NOMO-1 treated with DMSO at 0.1 percent for 48 hours (cell line): ENCODE data around the gene GPR17.

Source experiments
- DNase-seq: peaks from one replicate; lab custom pipeline; 2025; ENCODE audit not compliant: unreplicated experiment; lab: John Stamatoyannopoulos, UW

The GPR17 gene

DNA sequence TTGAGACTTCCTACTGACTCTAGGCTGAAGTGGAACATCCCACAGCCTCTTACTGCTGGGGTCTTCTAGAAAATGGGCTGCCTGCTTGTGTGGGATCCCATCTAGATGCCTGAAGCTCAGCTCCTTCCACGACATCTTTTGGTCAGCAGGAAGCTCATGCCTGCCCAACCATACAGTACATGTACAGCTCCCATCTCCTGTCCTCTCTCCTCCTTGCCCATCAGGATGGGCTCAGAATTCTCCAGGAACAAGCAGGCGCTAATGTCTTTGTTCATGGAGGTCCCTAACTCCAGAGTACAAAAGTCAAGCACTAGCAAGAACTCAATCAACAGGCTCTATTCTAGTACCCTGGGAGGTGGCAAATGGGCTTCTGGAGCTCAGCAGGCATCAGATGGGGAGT lies 31.7 kb upstream of the GPR17 start:
- DNase-seq, result no peak

DNA sequence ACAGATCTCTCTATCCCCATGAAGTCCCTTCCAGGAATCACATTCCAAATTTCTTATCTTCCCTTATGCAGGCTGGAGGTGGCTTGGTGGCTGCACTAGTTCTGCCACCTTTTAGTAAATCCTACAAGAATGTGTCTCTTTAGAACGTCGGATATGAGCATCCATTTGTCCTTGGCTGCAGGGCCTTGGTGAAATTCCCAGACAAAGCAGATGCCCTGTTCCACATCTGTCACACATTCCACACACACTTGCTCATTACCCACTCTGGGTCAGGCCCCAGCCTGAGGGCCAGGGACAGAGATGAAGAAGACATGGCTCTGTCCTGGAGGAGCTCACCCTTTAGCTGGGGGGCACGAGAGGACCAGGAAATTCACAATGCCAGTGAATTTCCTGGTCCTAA lies 31.2 kb upstream of the GPR17 start:
- DNase-seq, result no peak

DNA sequence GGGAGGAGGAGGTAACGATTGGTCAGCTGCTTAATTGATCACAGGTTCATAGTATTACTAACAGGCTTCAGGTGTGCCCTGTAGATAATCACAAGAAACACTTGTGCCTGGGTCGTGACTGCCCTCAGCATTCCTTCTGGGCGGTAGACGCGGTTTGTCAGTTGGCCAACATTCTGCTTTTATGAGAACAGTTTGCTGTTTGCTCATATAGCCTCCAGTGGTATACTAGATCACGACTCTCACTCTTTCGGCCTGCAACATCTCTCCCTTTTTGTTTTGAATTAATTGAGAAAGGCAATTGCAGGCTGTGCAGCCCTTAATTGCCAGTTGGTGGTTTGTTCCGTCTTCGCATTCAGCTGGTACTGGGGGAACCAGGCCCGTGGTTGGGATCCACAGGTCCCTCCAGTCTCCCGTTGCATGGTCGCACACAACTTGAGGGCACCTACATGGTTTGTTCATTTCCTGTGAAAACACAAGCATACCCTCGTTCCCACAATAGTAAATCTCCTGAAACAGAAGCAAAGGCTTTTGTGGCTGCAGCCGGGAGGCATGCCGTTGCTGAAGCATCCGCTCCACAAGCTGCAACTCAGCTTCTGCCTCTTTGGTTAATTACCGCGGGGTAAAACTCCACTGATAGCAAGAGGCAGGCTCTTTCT lies 30.3 kb upstream of the GPR17 start:
- DNase-seq, result no peak

GRCh38 chr2:127618551-127619202 lies 27.3 kb upstream of the GPR17 start:
- no peak for DNase-seq

GRCh38 chr2:127619203-127619590 lies 26.8 kb upstream of the GPR17 start:
- DNase-seq, result no peak

GRCh38 chr2:127619877-127620705 lies 25.9 kb upstream of the GPR17 start:
- DNase-seq, result no peak

DNA sequence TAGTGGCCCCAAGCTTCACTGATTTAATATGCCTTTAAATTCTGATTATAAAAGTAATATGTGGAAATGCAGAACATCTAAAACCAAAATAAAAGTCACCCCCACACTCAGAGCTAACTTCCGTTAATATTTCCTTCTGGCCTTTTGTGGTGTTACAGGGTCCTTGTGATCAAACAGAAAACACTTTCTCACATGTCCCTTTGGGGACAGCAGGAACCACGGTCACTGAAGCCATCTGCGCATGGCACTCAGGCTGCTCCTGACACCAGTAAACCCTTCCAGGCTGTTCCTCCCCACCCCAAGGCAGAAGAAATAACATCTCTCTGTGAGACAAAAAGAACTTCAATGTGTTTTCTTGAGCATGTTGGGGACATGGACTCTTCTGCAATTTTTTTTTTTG lies 25.1 kb upstream of the GPR17 start:
- no peak for DNase-seq

DNA sequence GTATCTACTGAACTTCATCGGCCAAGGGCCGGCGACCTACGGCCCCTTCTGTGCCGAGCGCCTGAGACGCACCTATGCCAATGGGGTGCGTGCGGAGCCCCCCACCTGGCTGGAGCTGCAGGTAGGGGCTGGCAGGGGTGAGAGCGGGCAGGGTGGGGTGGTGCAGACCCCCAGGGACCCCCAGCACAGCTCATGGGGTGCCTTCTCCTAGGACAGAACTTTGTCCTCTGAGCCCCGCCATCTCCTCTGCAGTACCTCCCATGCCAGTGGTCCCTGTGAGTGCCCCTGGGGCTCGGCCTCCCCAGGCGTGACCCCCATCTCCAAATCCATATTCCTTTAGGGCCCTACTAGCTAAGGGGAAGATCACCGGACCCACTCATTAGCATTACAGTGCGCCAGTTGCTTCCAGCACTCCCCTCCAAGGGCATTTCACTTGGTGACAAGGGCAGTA lies 23.9 kb upstream of the GPR17 start:
- DNase-seq, result no peak

DNA sequence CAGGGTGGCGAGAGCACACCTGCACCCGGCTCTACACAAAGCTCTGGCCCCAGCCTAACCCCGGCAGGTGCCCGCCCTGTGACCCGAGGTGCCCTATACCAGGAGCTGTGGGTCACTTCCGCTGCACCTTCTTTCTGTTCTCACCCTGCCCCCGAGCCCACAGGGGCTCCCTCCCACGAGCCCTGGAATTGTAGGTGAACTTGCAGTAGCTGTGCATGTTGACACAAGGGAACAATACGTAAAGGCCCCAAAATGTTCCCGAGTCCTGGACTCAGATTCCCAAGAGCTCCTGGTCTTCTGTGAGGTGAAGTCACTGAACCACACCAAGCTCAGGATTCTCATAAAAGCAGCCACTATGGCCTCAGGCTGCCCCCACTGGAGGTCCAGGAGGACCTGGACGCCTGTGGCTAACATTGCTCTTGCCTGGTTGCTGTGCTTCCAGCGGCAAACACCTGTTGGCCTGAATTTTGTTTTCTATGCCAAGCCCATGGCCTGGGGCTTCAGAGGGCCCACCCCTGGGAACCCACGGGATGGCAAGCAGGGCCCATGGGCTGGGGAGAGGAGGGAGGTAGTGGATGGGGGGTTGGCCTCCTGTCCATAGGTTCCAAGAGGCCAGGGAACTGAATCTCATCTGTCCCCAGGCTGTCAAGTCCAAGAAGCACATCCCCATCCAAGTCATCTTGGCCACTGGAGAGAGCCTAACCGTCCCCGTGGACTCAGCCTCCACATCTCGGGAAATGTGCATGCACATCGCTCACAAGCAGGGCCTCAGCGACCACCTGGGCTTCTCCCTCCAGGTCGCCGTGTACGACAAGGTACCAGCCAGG lies 23.2 kb upstream of the GPR17 start:
- no peak for DNase-seq

GRCh38 chr2:127623388-127624319 lies 22.3 kb upstream of the GPR17 start:
- DNase-seq, result no peak

DNA sequence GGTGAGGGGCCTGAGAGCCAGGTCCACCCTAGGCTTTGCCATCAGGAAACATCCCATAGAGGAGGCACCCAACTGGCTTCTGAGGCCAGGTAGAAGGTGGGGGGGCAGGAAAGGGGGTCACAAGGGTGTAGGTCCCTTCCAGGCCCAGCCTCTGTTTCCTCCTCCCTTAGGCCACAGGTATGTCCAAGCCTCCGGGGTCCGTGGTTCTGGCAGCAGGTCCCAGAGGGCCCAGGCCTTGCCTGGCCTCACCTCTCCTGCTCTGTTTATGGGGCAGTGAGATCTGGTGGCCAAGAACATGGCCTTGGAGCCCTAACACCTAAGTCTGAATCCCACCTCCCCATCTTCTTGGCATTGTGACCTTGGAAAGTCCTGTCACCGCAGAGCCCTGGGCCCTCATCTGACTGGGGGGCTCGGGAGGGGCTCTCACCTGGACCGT lies 21.6 kb upstream of the GPR17 start:
- DNase-seq, result no peak

- no peak for DNase-seq
Observed at GRCh38 chr2:127624756-127625571, 21.0 kb upstream of the GPR17 start.

DNA sequence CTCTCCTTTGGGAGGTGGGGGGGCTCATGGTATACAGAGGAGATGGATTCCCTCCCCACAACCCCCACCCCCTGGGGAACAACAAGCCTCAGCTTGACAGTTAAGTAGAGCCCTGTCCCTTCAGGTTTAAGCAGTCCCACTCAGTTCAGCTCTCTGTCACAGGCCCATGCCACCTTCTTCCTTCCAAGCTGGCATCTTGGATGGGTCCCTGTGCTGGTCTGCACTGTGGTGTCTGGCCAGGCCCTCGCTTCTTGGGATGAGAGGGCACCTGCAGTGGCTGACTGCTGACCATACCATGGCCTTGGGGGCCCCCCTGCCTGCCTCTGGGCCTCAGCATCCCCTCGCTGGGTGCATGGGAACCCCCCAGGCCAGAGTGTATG lies 20.4 kb upstream of the GPR17 start:
- DNase-seq, result no peak

- DNase-seq, result no peak
Observed at GRCh38 chr2:127626175-127626574, 19.8 kb upstream of the GPR17 start.

DNA sequence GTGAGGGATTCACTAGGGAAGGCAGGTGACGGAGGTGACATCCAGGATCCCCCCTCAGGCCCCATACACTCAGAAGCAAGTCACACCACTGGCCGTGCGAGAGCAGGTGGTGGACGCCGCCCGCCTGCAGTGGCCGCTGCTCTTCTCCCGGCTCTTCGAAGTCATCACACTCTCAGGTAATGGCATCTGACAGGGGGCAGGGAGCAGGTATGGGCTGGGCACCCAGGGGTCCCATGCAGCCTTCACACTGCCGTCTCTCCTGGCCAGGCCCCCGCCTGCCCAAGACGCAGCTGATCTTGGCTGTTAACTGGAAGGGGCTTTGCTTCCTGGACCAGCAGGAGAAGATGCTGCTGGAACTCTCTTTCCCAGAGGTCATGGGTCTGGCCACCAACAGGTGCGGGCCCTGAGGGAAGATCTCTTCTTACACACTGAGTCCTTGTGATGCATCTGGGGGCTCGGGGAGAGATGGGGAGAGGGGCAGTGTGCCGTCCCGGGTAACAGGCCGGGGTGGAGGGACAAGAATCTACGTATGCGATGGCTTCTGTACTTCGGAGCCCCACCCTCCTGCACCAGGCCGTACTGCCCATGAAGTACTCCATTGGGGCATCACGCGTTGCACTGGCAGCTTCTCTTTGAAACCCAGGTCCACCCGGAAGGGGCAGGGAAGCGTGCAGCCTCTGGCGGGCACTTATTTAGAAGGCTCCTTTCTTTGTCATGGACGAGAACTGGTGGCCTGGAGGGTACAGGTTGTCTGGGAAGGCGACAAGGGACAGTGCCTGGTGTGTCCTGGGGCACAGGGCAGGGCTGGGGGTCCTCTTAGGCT lies 18.8 kb upstream of the GPR17 start:
- no peak for DNase-seq

DNA sequence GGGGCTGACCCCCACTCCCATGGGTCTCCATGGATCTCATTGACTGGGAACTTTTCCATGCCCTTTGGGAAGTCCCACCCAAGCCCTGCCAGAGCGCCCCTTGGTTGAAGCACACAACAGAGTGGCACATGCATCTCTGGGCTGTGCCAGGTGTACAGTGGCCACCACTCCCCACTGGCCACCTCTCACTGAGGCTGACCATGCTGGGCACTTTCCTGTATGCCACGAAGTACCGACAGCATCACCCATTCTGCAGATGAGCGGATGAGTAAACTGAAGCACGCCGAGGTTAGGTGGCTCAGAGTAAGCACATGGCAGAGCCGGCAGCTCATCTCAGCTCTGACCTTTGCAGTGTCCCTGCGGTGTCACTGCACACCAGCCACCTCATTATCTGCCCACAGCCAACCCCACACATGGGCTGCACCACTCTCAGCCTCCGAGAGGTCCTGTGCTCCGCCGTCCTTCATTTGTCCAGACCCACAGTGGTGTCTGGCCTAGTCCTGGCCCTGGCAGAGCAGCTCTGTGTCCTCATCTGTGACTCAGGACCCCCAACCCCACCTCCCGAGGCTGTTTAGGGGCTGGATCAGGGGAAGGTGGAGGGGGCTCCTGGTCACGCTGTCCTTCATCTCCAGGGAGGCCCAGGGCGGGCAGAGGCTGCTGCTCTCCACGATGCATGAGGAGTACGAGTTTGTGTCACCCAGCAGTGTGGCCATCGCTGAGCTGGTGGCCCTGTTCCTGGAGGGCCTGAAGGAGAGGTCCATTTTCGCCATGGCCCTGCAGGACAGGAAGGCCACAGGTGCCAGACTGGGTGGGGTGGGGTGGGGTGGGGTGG lies 18.0 kb upstream of the GPR17 start:
- no peak for DNase-seq

DNA sequence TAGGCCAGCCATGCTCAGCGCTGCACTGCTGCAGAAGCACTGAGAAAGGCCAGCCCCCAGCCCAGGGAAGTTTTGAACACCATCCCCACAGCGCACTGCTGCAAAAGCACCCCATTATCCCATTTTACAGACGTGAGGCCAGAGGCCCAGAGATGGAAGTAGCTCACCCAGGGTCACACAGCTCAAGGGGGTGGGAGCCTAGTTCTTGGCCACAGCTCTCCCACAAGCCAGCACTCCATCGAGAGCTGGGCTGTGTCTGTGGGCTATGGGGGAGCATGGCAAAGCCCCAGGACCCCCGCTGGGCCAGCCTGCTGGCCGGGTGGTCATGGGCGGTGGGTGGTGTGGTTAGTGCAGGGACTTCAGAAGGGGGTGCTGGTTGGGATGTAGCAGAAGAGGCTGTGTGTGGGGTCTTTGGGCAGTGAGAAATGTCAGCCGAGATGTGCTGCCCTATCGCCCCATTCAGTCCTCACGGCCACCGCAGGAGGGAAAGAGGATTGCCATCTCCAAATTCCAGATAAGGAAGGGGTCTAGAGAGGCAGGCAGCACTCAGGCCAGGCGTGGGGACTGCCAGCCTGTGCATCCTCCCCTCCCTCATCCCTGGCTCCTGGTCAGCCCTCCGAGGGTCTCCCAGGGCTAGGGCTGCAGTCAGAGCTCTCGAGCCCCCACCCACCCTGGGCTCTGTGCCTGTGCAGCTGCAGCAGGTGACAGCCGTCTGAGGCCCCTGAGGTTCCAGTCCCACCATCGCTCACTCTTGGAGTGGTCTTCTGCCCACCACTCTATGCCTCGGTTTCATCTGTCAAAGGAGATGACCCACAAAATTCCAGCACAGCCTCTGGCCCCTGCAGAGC lies 17.0 kb upstream of the GPR17 start:
- no peak for DNase-seq
